B cell (primary cell): ENCODE results near the gene GLIS1. TPM values are rescaled to one million over a fixed set of nuclear protein-coding genes. Genes with fewer than 3 reads are reported as not detected.

Source experiments
- ATAC-seq: fragments of 200-7000 bp; cut with Tn5 transposase; one replicate; pipeline ENCODE4 v1.10.0; 2021; ENCODE audit warnings: low read depth, mild to moderate bottlenecking, moderate number of reproducible peaks, moderate library complexity
- CTCF ChIA-PET: fragments of 350-600 bp; sonication (Branson Sonifier 250); formaldehyde crosslinking; loops from one replicate; lab custom pipeline; 2021; ENCODE audit warnings: antibody characterized with exemption, inconsistent platforms; lab: Charles Lee
- POLR2A ChIA-PET: fragments of 350-600 bp; sonication (Branson Sonifier 250); formaldehyde crosslinking; loops from one replicate; lab custom pipeline; 2021; ENCODE audit warnings: antibody characterized with exemption; lab: Charles Lee
- DNase-seq: peaks from one replicate; pipeline ENCODE4 v3.0.0; 2013
- H2AFZ ChIP-seq: 2 replicates; pipeline ENCODE4 v1.6.1; 2012; ENCODE audit warnings: mild to moderate bottlenecking, low read depth, low read length; ENCODE audit not compliant: insufficient read depth, poor library complexity, severe bottlenecking
- H3K27ac ChIP-seq, 2 donors: 1 replicate in 1 of 2; 2 replicates in 1 of 2; pipeline ENCODE4 v1.5.1; 2012 to 2013; ENCODE audit warnings: low read length in 2 of 2, mild to moderate bottlenecking in 2 of 2, moderate library complexity in 1 of 2
- H3K27me3 ChIP-seq, 4 experiments: fragments of 200-600 bp in 1 of 4; sonication (generic) in 1 of 4; replicated peaks in 1 of 4; 1 replicate in 2 of 4; 2 replicates in 2 of 4; pipeline versions ENCODE4 v1.6.1 to v1.7.0; 2013 to 2016; ENCODE audit warnings: low read length in 3 of 4, mild to moderate bottlenecking in 2 of 4, mixed read lengths in 1 of 4, moderate library complexity in 1 of 4; ENCODE audit not compliant: insufficient read depth in 4 of 4, control insufficient read depth in 3 of 4; ENCODE audit errors: control extremely low read depth in 1 of 4
- H3K36me3 ChIP-seq, 2 experiments: replicated peaks in 1 of 2; 1 replicate in 1 of 2; 2 replicates in 1 of 2; pipeline versions ENCODE4 v1.6.1 to v1.7.1; 2013; ENCODE audit warnings: low read length in 1 of 2; ENCODE audit not compliant: insufficient read depth in 2 of 2, control insufficient read depth in 1 of 2; ENCODE audit errors: control extremely low read depth in 1 of 2, extremely low read depth in 1 of 2
- H3K4me1 ChIP-seq, 2 donors: fragments of 200-600 bp in 1 of 2; sonication (generic) in 1 of 2; 1 replicate in 1 of 2; 2 replicates in 1 of 2; pipeline versions ENCODE4 v1.5.1 to v1.6.1; 2013 to 2017; ENCODE audit warnings: low read length in 2 of 2; ENCODE audit not compliant: control insufficient read depth in 2 of 2, insufficient read depth in 2 of 2
- H3K4me2 ChIP-seq: replicated peaks from 2 replicates; pipeline ENCODE3; 2012; ENCODE audit warnings: mild to moderate bottlenecking, low read depth, low read length; ENCODE audit not compliant: poor library complexity, severe bottlenecking
- H3K4me3 ChIP-seq, 5 experiments: fragments of 200-600 bp in 1 of 5; sonication (generic) in 1 of 5; 1 replicate in 3 of 5; 2 replicates in 2 of 5; pipeline versions ENCODE4 v1.5.1 to v1.7.0; 2011 to 2016; ENCODE audit warnings: low read length in 4 of 5, mild to moderate bottlenecking in 4 of 5, low read depth in 2 of 5, control low read depth in 1 of 5, moderate library complexity in 1 of 5; ENCODE audit not compliant: insufficient read depth in 1 of 5; ENCODE audit errors: control extremely low read depth in 1 of 5, extremely low read depth in 1 of 5
- H3K79me2 ChIP-seq: fragments of 200-600 bp; sonication (generic); one replicate; pipeline ENCODE4 v1.6.0; 2016; ENCODE audit warnings: low read length; ENCODE audit not compliant: control insufficient read depth, insufficient read depth
- H3K9ac ChIP-seq: fragments of 200-600 bp; sonication (generic); 2 replicates; pipeline ENCODE4 v1.6.1; 2017; ENCODE audit warnings: mild to moderate bottlenecking, low read length, moderate library complexity
- H3K9me3 ChIP-seq, 3 donors: one replicate each; pipeline versions ENCODE4 v1.6.1 to v1.7.1; 2013; ENCODE audit warnings: low read length in 2 of 3; ENCODE audit not compliant: control insufficient read depth in 2 of 3, insufficient read depth in 1 of 3; ENCODE audit errors: control extremely low read depth in 1 of 3
- H4K20me1 ChIP-seq: 2 replicates; pipeline ENCODE4 v1.6.0; 2012; ENCODE audit warnings: mild to moderate bottlenecking, low read length; ENCODE audit not compliant: insufficient read depth, control insufficient read depth, poor library complexity, severe bottlenecking
- H3K27ac Mint-ChIP-seq: one replicate; pipeline ENCODE4 v1.8.0; 2021; ENCODE audit warnings: mixed read lengths
- H3K27me3 Mint-ChIP-seq: one replicate; pipeline ENCODE4 v1.8.0; 2021; ENCODE audit warnings: mixed read lengths
- H3K4me1 Mint-ChIP-seq: one replicate; pipeline ENCODE4 v1.8.0; 2021; ENCODE audit warnings: mixed read lengths
- H3K4me3 Mint-ChIP-seq: one replicate; pipeline ENCODE4 v1.8.0; 2021; ENCODE audit warnings: mixed read lengths
- H3K9me3 Mint-ChIP-seq: one replicate; pipeline ENCODE4 v1.8.0; 2022; ENCODE audit warnings: mixed read lengths; ENCODE audit not compliant: insufficient read depth
- CTCF ChIP-seq: fragments of 200-600 bp; IDR thresholded peaks from one replicate; pipeline ENCODE4 v1.8.0; 2022; ENCODE audit warnings: antibody characterized with exemption, mild to moderate bottlenecking
- EZH2 ChIP-seq: IDR thresholded peaks from 2 replicates; pipeline ENCODE4 v1.6.1; 2012; ENCODE audit warnings: borderline replicate concordance, low read depth, mild to moderate bottlenecking, moderate library complexity, low read length; ENCODE audit not compliant: insufficient read depth, poor library complexity, severe bottlenecking
- WGBS: methylation state at CpG from one replicate; pipeline ENCODE4 v1.1.5; 2013; ENCODE audit warnings: missing lambda C conversion rate; ENCODE audit not compliant: insufficient coverage; 5-methylcytosine and 5-hydroxymethylcytosine counted together
- intact Hi-C: fragments of 100-400 bp; cut with micrococcal nuclease; formaldehyde crosslinking; loops from one replicate; pipeline ENCODE4 v1.10.0; 2022
- polyA plus RNA-seq: library from polyadenylated mRNA; depleted of rRNA; stranded (reverse); fragments of >200 nt; gene quantifications from 2 replicates; pipeline ENCODE4 v1.2.3, GENCODE V29; 2012
- total RNA-seq, 2 donors: library from RNA; stranded (reverse); fragments of 120-200 nt in 1 of 2; gene quantifications; 1 replicate in 1 of 2; 2 replicates in 1 of 2; pipeline versions ENCODE4 v1.2.3 to v1.2.4, GENCODE V29; 2013 to 2022

GLIS1 gene
- total and polyA plus RNA-seq, 2 donors (not counting 1 experiment from before 2014, with no cell fraction given) = not detected

- Histone ChIP-seq H4K20me1 (no peaks in the 10 kb centered on the region), H3K4me1 (no peaks in the 10 kb centered on the region), H3K4me3 (no peak overlapping the region), H3K9ac (no peak overlapping the region), H3K27me3 (no peaks in the 10 kb centered on the region), H3K27ac (no peak overlapping the region), H3K4me2 (no peak overlapping the region), H3K9me3 (no peaks in the 10 kb centered on the region), H3K36me3 (peaks cover 0 to 9% of the 10 kb centered on the region in 2 experiments), H3K79me2 (no peaks in the 10 kb centered on the region), H2AFZ (no peak overlapping the region)
- H3K4me3 Mint-ChIP-seq = no peak overlapping the region
- no peak overlapping the region for H3K27ac Mint-ChIP-seq
- peaks cover 2% of the 10 kb centered on the region for H3K9me3 Mint-ChIP-seq
- no peaks in the 10 kb centered on the region for H3K27me3 Mint-ChIP-seq
- H3K4me1 Mint-ChIP-seq = no peaks in the 10 kb centered on the region
- intact Hi-C loops = no loop called here
- ATAC-seq (no peak), DNase-seq (no peak)
- TF ChIP-seq EZH2 (no peak), CTCF (no peak)
- ChIA-PET POLR2A (no interaction called here), CTCF (interaction anchor here (1.1 kb wide), 1 partner anchor 13 kb away, joined by 6 read pairs; no protein-coding TSS in a partner anchor)
- no CpG with 5 or more reads among the region's 3 CpGs for WGBS
Measured at GRCh38 chr1:53766831-53767405, 28.0 kb upstream of the GLIS1 start.

- Histone ChIP-seq H3K79me2 (no peaks in the 10 kb centered on the region), H3K27me3 (no peaks in the 10 kb centered on the region), H3K4me3 (no peak overlapping the region), H2AFZ (no peak overlapping the region), H4K20me1 (no peaks in the 10 kb centered on the region), H3K27ac (no peak overlapping the region), H3K9me3 (peaks cover 0 to 4% (median 0%) of the 10 kb centered on the region in 3 donors), H3K4me2 (no peak overlapping the region), H3K4me1 (no peaks in the 10 kb centered on the region), H3K36me3 (peaks cover 0 to 5% of the 10 kb centered on the region in 2 experiments), H3K9ac (no peak overlapping the region)
- Mint-ChIP-seq H3K4me3 (no peak overlapping the region), H3K4me1 (no peaks in the 10 kb centered on the region), H3K9me3 (peaks cover 2% of the 10 kb centered on the region), H3K27me3 (no peaks in the 10 kb centered on the region), H3K27ac (no peak overlapping the region)
- ChIA-PET CTCF (interaction anchor here (0.6 to 1.1 kb wide), 3 partner anchors 12 to 488 kb away, joined by 3 to 6 read pairs (median 3); no protein-coding TSS in a partner anchor), POLR2A (no interaction called here)
- 83% methylated on average over 1 of the region's 3 CpGs for WGBS
- no peak for TF ChIP-seq CTCF
- no peak for DNase-seq
- no peak for ATAC-seq
- intact Hi-C loops = no loop called here
Measured at GRCh38 chr1:53766194-53766742, 27.3 kb upstream of the GLIS1 start.
